Measurements from ENCODE around the gene NOP53.
"Not testable (repeated sequence)": the region's sequence is repeated elsewhere in the genome, so short reads cannot be mapped to it uniquely, and the experiment has no call there.

The NOP53 gene

GRCh38 chr19:47755065-47755761 is 9.9 kb downstream of the NOP53 start:
- DNase-seq = no peak

- DNase-seq = no peak
These were observed 10.6 kb downstream of the NOP53 start for GRCh38 chr19:47755762-47756626.

GRCh38 chr19:47756627-47756929 is 11.2 kb downstream of the NOP53 start:
- DNase-seq = no peak

GRCh38 chr19:47756953-47757608 is 11.7 kb downstream of the NOP53 start:
- no peak for DNase-seq

- DNase-seq = no peak
These were observed 12.5 kb downstream of the NOP53 start for GRCh38 chr19:47757617-47758442.

GRCh38 chr19:47758443-47758804 is 13.1 kb downstream of the NOP53 start:
- DNase-seq = no peak

GRCh38 chr19:47760632-47760999 is 15.3 kb downstream of the NOP53 start:
- no peak for DNase-seq

- DNase-seq = no peak
These were observed 16.2 kb downstream of the NOP53 start for GRCh38 chr19:47761566-47761965.

- DNase-seq = no peak
These were observed 16.8 kb downstream of the NOP53 start for GRCh38 chr19:47762151-47762550.

GRCh38 chr19:47762615-47763308 is 17.4 kb downstream of the NOP53 start:
- DNase-seq = no peak

- DNase-seq = not testable (repeated sequence)
These were observed 19.4 kb downstream of the NOP53 start for GRCh38 chr19:47764705-47765104.

GRCh38 chr19:47765523-47766358 is 20.4 kb downstream of the NOP53 start:
- DNase-seq = peak; percentile 50

- DNase-seq = no peak
These were observed 20.9 kb downstream of the NOP53 start for GRCh38 chr19:47766359-47766620.

GRCh38 chr19:47766670-47767069 is 21.3 kb downstream of the NOP53 start:
- DNase-seq = no peak

GRCh38 chr19:47767349-47767748 is 22.0 kb downstream of the NOP53 start:
- DNase-seq = no peak

- no peak for DNase-seq
These were observed 23.3 kb downstream of the NOP53 start for GRCh38 chr19:47768604-47769003.

GRCh38 chr19:47769534-47769933 is 24.2 kb downstream of the NOP53 start:
- DNase-seq = no peak

- DNase-seq = not testable (repeated sequence)
These were observed 25.9 kb downstream of the NOP53 start for GRCh38 chr19:47771291-47771690.

- peak; percentile 100 for DNase-seq
These were observed 31.2 kb downstream of the NOP53 start for GRCh38 chr19:47776568-47776967.

- DNase-seq = peak; percentile 77
These were observed 32.1 kb downstream of the NOP53 start for GRCh38 chr19:47777245-47778048.

Measured in DMS153 (cell line).